Measurements from ENCODE around the gene ADAMTS18.

- TF ChIP-seq SIN3A (IDR thresholded peaks at IDR 0.05; ENCODE audit: borderline replicate concordance, insufficient read depth, low read length) (no peak), FOXP2 (optimal IDR thresholded peaks at IDR 0.05; ENCODE audit: borderline replicate concordance, extremely low read depth, extremely low read length, insufficient read depth) (no peak), POLR2AphosphoS5 (IDR thresholded peaks at IDR 0.05; ENCODE audit: low read depth, low read length) (peak; percentile 51)
Observed at GRCh38 chr16:77330332-77331042, 104.3 kb downstream of the ADAMTS18 start.
